ENCODE measurements around the gene MAST4. TPM values are rescaled to one million over a fixed set of nuclear protein-coding genes. Genes with fewer than 3 reads are reported as not detected.
"Not testable (repeated sequence)": the region's sequence is repeated elsewhere in the genome, so short reads cannot be mapped to it uniquely, and the experiment has no call there.

Gene MAST4
- total RNA-seq, 4 donors from 2014 or later, result 19.5 to 44.1 (median 24.1) TPM

- H3K27me3 ChIP-seq, result no peaks in the 10 kb centered on the region
- no peak overlapping the region for H3K27ac ChIP-seq
- H3K36me3 ChIP-seq, result peaks cover 0 to 8% (median 0%) of the 10 kb centered on the region in 3 donors
These were observed 523.8 kb downstream of the MAST4 start for GRCh38 chr5:67120032-67120431.

DNA sequence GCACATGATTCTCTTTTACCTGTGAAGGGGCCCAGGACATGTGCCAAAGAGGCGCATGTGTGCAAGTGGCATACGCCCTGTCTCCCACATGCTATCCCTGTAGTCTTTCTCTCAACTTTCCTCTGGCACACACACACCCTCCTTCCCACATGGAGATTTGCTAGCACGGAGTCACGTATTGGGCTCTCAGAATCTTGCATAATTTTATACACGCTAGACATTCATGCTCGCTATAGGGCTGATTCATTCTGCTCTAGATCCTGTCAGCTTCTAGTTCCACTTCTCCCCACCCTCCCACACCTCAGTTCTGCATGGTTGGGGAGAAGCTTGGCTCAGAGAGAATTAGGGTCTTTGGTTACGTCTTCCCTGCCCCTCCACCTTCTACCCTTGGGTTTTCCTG is 527.6 kb downstream of the MAST4 start:
- WGBS, 2 donors, result 91 to 95% methylated on average over 7 of the region's 7 CpGs

More at GRCh38 chr5:67120032-67120431, 523.8 kb downstream of the MAST4 start:
- Histone ChIP-seq H3K4me1 (no peaks in the 10 kb centered on the region), H3K9me3 (no peaks in the 10 kb centered on the region), H3K4me3 (no peak overlapping the region)
- DNase-seq (ENCODE audit: low spot score in 2 of 2), result no peak
- TF ChIP-seq POLR2A (IDR thresholded peaks at IDR 0.05), result no peak
- TF ChIP-seq, protein P1, sequence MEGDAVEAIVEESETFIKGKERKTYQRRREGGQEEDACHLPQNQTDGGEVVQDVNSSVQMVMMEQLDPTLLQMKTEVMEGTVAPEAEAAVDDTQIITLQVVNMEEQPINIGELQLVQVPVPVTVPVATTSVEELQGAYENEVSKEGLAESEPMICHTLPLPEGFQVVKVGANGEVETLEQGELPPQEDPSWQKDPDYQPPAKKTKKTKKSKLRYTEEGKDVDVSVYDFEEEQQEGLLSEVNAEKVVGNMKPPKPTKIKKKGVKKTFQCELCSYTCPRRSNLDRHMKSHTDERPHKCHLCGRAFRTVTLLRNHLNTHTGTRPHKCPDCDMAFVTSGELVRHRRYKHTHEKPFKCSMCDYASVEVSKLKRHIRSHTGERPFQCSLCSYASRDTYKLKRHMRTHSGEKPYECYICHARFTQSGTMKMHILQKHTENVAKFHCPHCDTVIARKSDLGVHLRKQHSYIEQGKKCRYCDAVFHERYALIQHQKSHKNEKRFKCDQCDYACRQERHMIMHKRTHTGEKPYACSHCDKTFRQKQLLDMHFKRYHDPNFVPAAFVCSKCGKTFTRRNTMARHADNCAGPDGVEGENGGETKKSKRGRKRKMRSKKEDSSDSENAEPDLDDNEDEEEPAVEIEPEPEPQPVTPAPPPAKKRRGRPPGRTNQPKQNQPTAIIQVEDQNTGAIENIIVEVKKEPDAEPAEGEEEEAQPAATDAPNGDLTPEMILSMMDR (IDR thresholded peaks at IDR 0.05), result no peak
- no peak for TF ChIP-seq EP300 (IDR thresholded peaks at IDR 0.05)

GRCh38 chr5:67124556-67124955 is 528.4 kb downstream of the MAST4 start:
- DNase-seq (ENCODE audit: low spot score in 2 of 2), result no peak
- Histone ChIP-seq H3K36me3 (peaks cover 0 to 8% (median 0%) of the 10 kb centered on the region in 3 donors), H3K9me3 (peaks cover 0 to 2% (median 0%) of the 10 kb centered on the region in 4 donors), H3K27me3 (no peaks in the 10 kb centered on the region), H3K4me1 (no peaks in the 10 kb centered on the region), H3K4me3 (no peak overlapping the region), H3K27ac (no peak overlapping the region)
- TF ChIP-seq, protein P1 (IDR thresholded peaks at IDR 0.05), result no peak
- TF ChIP-seq POLR2A (IDR thresholded peaks at IDR 0.05), result no peak
- no peak for TF ChIP-seq EP300 (IDR thresholded peaks at IDR 0.05)
- WGBS, 2 donors, result 79 to 86% methylated on average over 4 of the region's 4 CpGs

More for the DNA sequence above, 527.6 kb downstream of the MAST4 start:
- H3K9me3 ChIP-seq, result peaks cover 0 to 2% (median 0%) of the 10 kb centered on the region in 4 donors
- peaks cover 0 to 8% (median 0%) of the 10 kb centered on the region in 3 donors for H3K36me3 ChIP-seq
- H3K27ac ChIP-seq, result no peak overlapping the region
- H3K27me3 ChIP-seq, result no peaks in the 10 kb centered on the region
- H3K4me1 ChIP-seq, result no peaks in the 10 kb centered on the region
- no peak overlapping the region for H3K4me3 ChIP-seq
- TF ChIP-seq POLR2A (IDR thresholded peaks at IDR 0.05) (no peak), EP300 (IDR thresholded peaks at IDR 0.05) (no peak)
- TF ChIP-seq, protein P1 (IDR thresholded peaks at IDR 0.05), result no peak
- DNase-seq (ENCODE audit: low spot score in 2 of 2), result no peak

DNA sequence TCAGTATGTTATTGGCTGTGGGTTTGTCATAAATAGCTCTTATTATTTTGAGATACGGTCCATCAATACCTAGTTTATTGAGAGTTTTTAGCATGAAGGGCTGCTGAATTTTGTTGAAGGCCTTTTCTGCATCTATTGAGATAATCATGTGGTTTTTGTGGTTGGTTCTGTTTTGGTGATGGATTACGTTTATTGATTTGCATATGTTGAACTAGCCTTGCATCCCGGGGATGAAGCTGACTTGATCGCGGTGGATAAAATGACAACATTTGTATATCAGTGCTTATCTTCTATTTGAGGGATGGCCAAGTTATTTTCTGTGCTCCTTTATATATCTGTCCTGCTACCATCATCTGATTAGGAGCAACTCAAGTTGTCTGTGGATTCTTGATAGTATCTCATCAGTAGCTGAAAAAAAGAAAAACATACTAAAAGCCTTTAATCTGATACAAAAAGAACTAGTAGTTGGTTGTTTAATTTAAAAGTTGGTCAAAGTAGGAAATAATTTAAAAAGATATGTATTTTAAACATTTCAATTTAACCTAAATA is 531.2 kb downstream of the MAST4 start:
- not testable (repeated sequence) for DNase-seq (ENCODE audit: low spot score in 2 of 2); H3K27me3 ChIP-seq; H3K4me1 ChIP-seq; H3K9me3 ChIP-seq; H3K4me3 ChIP-seq; H3K36me3 ChIP-seq; H3K27ac ChIP-seq
- WGBS, 2 donors, result 93 to 94% methylated on average over 5 of the region's 5 CpGs

GRCh38 chr5:67129768-67130167 is 533.6 kb downstream of the MAST4 start:
- no peaks in the 10 kb centered on the region for H3K36me3 ChIP-seq
- WGBS, 2 donors, result 93 to 97% methylated on average over 2 of the region's 2 CpGs
- H3K27me3 ChIP-seq, result no peaks in the 10 kb centered on the region
- TF ChIP-seq POLR2A (IDR thresholded peaks at IDR 0.05) (no peak), EP300 (IDR thresholded peaks at IDR 0.05) (no peak)
- TF ChIP-seq, protein P1 (IDR thresholded peaks at IDR 0.05), result no peak
- no peaks in the 10 kb centered on the region for H3K4me1 ChIP-seq
- no peak for DNase-seq (ENCODE audit: low spot score in 2 of 2)
- H3K4me3 ChIP-seq, result no peak overlapping the region
- H3K27ac ChIP-seq, result no peak overlapping the region
- peaks cover 0 to 2% (median 0%) of the 10 kb centered on the region in 4 donors for H3K9me3 ChIP-seq

DNA sequence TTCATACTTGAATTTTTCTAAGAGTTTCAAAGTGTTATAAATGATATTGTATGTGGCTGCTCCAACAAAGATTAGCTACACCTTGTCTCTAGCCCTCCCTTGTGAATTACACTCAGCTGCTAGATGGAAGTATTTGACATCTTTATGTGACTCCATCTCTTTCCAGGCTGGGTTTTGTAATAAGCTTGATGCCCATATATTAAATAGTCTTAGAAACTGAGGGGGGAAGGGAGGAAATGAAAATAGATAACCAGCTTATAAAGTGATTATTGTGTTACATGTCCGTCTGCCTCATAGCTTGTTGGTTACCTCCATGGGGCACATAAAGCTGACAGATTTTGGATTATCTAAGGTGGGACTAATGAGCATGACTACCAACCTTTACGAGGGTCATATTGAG is 537.0 kb downstream of the MAST4 start:
- TF ChIP-seq, protein P1 (IDR thresholded peaks at IDR 0.05), result no peak
- TF ChIP-seq POLR2A (IDR thresholded peaks at IDR 0.05) (no peak), EP300 (IDR thresholded peaks at IDR 0.05) (no peak)
- H3K4me1 ChIP-seq, result no peaks in the 10 kb centered on the region
- no peaks in the 10 kb centered on the region for H3K9me3 ChIP-seq
- no peak overlapping the region for H3K4me3 ChIP-seq
- H3K36me3 ChIP-seq, result no peaks in the 10 kb centered on the region
- H3K27ac ChIP-seq, result no peak overlapping the region
- no peak for DNase-seq (ENCODE audit: low spot score in 2 of 2)
- WGBS, 2 donors, result 47% methylated on average over 2 of the region's 2 CpGs
- no peaks in the 10 kb centered on the region for H3K27me3 ChIP-seq

Measured in tibial nerve (tissue), 4 donors.